Lung (tissue), 12 donors: ENCODE data around the gene TMEM89. TPM values are rescaled to one million over a fixed set of nuclear protein-coding genes. Genes with fewer than 3 reads are reported as not detected.

Source experiments
- ATAC-seq: fragments of 200-7000 bp; cut with Tn5 transposase; one replicate; pipeline ENCODE4 v1.9.1; 2020; ENCODE audit warnings: moderate number of reproducible peaks; ENCODE audit not compliant: insufficient read depth, low FRiP score
- DNase-seq, 3 donors: peaks; one replicate each; pipeline ENCODE4 v3.0.0-alpha.2; 2013 to 2017
- H3K27ac ChIP-seq, 2 donors: one replicate each; pipeline ENCODE4 v1.5.1; 2013; ENCODE audit warnings: mild to moderate bottlenecking in 2 of 2, moderate library complexity in 2 of 2, control low read depth in 1 of 2, inconsistent platforms in 1 of 2, low read depth in 1 of 2, low read length in 1 of 2
- H3K27me3 ChIP-seq, 3 donors: one replicate each; pipeline ENCODE4 v1.5.1; 2013; ENCODE audit warnings: low read length in 2 of 3; ENCODE audit not compliant: control insufficient read depth in 3 of 3, insufficient read depth in 3 of 3
- H3K36me3 ChIP-seq, 4 donors: one replicate each; pipeline ENCODE4 v1.5.1; 2013; ENCODE audit warnings: low read length in 4 of 4, mild to moderate bottlenecking in 1 of 4, moderate library complexity in 1 of 4; ENCODE audit not compliant: control insufficient read depth in 4 of 4, insufficient read depth in 4 of 4
- H3K4me1 ChIP-seq, 5 donors: one replicate each; pipeline ENCODE4 v1.5.1; 2013; ENCODE audit warnings: low read length in 5 of 5, mild to moderate bottlenecking in 2 of 5, moderate library complexity in 1 of 5; ENCODE audit not compliant: control insufficient read depth in 5 of 5, insufficient read depth in 5 of 5
- H3K4me3 ChIP-seq: one replicate; pipeline ENCODE4 v1.5.1; 2013; ENCODE audit warnings: mild to moderate bottlenecking, control low read depth, moderate library complexity
- H3K9ac ChIP-seq, 2 donors: one replicate each; pipeline ENCODE4 v1.5.1; 2013; ENCODE audit warnings: low read length in 2 of 2, control low read depth in 1 of 2; ENCODE audit not compliant: insufficient read depth in 1 of 2
- H3K9me3 ChIP-seq, 4 donors: one replicate each; pipeline ENCODE4 v1.5.1; 2013; ENCODE audit warnings: low read length in 3 of 4, mild to moderate bottlenecking in 1 of 4, moderate library complexity in 1 of 4; ENCODE audit not compliant: control insufficient read depth in 4 of 4, insufficient read depth in 3 of 4
- CTCF ChIP-seq: IDR thresholded peaks from 2 replicates; pipeline ENCODE4 v1.5.1; 2012; ENCODE audit warnings: mild to moderate bottlenecking; ENCODE audit errors: control extremely low read depth, extremely low read depth
- WGBS, 2 donors: extraction: QIAGEN DNeasy Blood & Tissue Kit; methylation state at CpG; one replicate each; pipeline ENCODE4 v1.1.7; 2013; 5-methylcytosine and 5-hydroxymethylcytosine counted together
- polyA plus RNA-seq, 2 donors: library from polyadenylated mRNA; stranded (reverse); fragments of 200-250 nt; gene quantifications; one replicate each; pipeline ENCODE4 v1.2.1, GENCODE V29; 2013
- total RNA-seq, 2 donors: library from RNA; depleted of rRNA in 1 of 2; stranded (reverse); fragments of >200 nt in 1 of 2; gene quantifications; one replicate each; pipeline ENCODE4 v1.2.1, GENCODE V29; 2014 to 2021
- donor health status: control.
- donor health status: control.
- donor health status: Bipolar disorder and iron deficiency.
- donor health status: healthy.
- donor health status: DM: yes; HTN: yes; CAD: no.

TMEM89 gene
- total and polyA plus RNA-seq, 4 donors, result 0.22 TPM; not detected in 3

GRCh38 chr3:48636149-48636655, 14.6 kb upstream of the TMEM89 start:
- WGBS, 2 donors, result 37 to 40% methylated on average over 10 of the region's 10 CpGs
- Histone ChIP-seq H3K4me1 (peaks cover 0 to 26% (median 3%) of the 10 kb centered on the region in 5 donors), H3K9ac (peak overlapping the region in 1 of 2 donors; percentile 24), H3K36me3 (peaks cover 0 to 19% (median 6%) of the 10 kb centered on the region in 4 donors), H3K27ac (peak overlapping the region; percentile 53 to 85), H3K9me3 (no peaks in the 10 kb centered on the region), H3K4me3 (peak overlapping the region; percentile 38), H3K27me3 (no peaks in the 10 kb centered on the region)
- peak in 2 of 3 donors; percentile 34 to 41 for DNase-seq
- no peak for TF ChIP-seq CTCF
- no peak for ATAC-seq

GRCh38 chr3:48635222-48636021, 13.9 kb upstream of the TMEM89 start, which contains the start of gene SLC26A6:
Gene SLC26A6, minus strand, starts transcription at chr3:48635461. Its CDS starts 68 bp downstream, at chr3:48635393.
- Histone ChIP-seq H3K36me3 (peaks cover 0 to 24% (median 7%) of the 10 kb centered on the region in 4 donors), H3K9me3 (no peaks in the 10 kb centered on the region), H3K9ac (peak within 1 kb of the TSS in 1 of 2 donors; percentile 51), H3K4me3 (peak within 1 kb of the TSS; percentile 78), H3K27ac (peak within 1 kb of the TSS; percentile 66 to 85), H3K4me1 (peaks cover 0 to 26% (median 3%) of the 10 kb centered on the region in 5 donors), H3K27me3 (no peaks in the 10 kb centered on the region)
- DNase-seq (peak; percentile 97 to 98 (median 97)), ATAC-seq (peak; percentile 99)
- 0 to 1% methylated on average over 60 to 68 of the region's 68 CpGs for WGBS, 2 donors
- peak; percentile 41 for TF ChIP-seq CTCF

- 3% methylated on average over 24 to 30 of the region's 30 CpGs for WGBS, 2 donors
- Histone ChIP-seq H3K4me1 (peaks cover 0 to 22% (median 3%) of the 10 kb centered on the region in 5 donors), H3K27me3 (no peaks in the 10 kb centered on the region), H3K27ac (peak overlapping the region; percentile 66 to 85), H3K36me3 (peaks cover 0 to 24% (median 8%) of the 10 kb centered on the region in 4 donors), H3K9me3 (no peaks in the 10 kb centered on the region), H3K4me3 (peak overlapping the region; percentile 78), H3K9ac (peak overlapping the region in 1 of 2 donors; percentile 51)
- no peak for TF ChIP-seq CTCF
- ATAC-seq (peak; percentile 51), DNase-seq (peak; percentile 26 to 37 (median 33))
These were observed 13.2 kb upstream of the TMEM89 start for GRCh38 chr3:48634661-48635221.
